Measurements from ENCODE around the gene MAP1LC3A. TPM values are rescaled to one million over a fixed set of nuclear protein-coding genes. Genes with fewer than 3 reads are reported as not detected.

Gene MAP1LC3A
- total RNA-seq, 6 experiments from 2014 or later, result 20.2 to 34.6 (median 23.9) TPM

DNA sequence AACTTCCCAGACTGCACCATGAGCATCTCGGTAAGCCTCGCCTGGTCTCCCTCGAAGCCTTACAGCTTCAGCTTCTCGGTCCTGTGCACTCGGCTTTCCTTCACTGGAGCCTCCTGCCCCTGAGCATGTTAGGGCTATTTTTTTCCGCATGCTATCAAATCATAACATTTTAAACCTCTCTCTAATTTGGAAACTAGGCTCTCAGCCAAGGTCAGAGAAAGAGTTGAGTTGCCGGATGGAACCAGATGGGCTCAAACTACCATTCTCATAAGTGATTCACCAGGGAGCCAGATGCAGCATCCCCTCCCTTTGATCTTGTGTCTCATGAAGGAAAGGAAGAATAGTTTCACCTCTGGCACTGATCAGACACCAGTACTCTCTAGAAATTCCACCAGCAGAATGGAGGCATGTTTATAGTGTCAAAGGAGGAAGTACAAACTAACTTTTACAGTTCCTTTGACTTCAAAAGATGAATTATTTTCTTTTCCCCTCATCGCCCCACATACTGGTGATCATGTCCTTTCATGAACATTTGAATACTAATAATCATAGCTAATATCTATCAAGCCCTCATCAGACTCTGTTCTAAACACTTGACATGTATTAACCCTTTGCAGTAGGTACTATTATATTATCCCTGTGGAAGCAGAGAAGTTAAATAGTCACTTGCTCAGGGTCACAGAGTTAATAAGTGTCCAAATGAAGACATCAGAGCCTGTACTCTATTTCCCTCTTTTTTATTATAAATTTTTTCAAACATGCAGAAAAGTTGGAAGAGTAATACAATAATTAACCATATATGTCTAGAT is 46.7 kb downstream of the MAP1LC3A start:
- H3K4me1 Mint-ChIP-seq (ENCODE audit: low read depth), result peaks cover 9% of the 10 kb centered on the region
- no peak for DNase-seq
- no peak overlapping the region for H3K27ac Mint-ChIP-seq
- H3K9me3 Mint-ChIP-seq, result no peaks in the 10 kb centered on the region
- TF ChIP-seq, protein P1, sequence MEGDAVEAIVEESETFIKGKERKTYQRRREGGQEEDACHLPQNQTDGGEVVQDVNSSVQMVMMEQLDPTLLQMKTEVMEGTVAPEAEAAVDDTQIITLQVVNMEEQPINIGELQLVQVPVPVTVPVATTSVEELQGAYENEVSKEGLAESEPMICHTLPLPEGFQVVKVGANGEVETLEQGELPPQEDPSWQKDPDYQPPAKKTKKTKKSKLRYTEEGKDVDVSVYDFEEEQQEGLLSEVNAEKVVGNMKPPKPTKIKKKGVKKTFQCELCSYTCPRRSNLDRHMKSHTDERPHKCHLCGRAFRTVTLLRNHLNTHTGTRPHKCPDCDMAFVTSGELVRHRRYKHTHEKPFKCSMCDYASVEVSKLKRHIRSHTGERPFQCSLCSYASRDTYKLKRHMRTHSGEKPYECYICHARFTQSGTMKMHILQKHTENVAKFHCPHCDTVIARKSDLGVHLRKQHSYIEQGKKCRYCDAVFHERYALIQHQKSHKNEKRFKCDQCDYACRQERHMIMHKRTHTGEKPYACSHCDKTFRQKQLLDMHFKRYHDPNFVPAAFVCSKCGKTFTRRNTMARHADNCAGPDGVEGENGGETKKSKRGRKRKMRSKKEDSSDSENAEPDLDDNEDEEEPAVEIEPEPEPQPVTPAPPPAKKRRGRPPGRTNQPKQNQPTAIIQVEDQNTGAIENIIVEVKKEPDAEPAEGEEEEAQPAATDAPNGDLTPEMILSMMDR (IDR thresholded peaks at IDR 0.05), result no peak
- no peak overlapping the region for H3K4me3 Mint-ChIP-seq
- no peaks in the 10 kb centered on the region for H3K27me3 Mint-ChIP-seq (ENCODE audit: insufficient read depth)
- H3K36me3 Mint-ChIP-seq (ENCODE audit: low read depth), result no peaks in the 10 kb centered on the region

DNA sequence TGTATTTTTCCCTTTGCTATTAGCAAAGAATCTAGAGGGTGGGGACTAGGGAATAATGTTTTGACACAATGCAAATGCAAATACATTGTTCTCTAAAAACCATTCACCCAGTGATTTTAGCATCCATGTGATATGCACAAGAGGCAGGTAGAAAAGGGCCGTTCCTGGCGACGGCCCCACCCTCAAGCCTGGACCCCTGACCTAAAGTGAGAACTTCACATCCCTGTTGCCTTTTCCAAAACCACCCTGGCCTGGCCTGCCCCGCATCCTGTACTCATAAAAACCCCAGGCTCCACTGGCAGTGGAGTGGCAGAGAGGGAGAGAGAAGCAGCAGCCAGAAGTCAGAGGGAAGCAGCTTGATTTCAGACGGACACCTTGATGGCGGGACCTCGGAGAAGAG is 48.5 kb downstream of the MAP1LC3A start:
- H3K27me3 Mint-ChIP-seq (ENCODE audit: insufficient read depth), result no peaks in the 10 kb centered on the region
- no peaks in the 10 kb centered on the region for H3K9me3 Mint-ChIP-seq
- no peak overlapping the region for H3K4me3 Mint-ChIP-seq
- H3K4me1 Mint-ChIP-seq (ENCODE audit: low read depth), result peaks cover 9% of the 10 kb centered on the region
- DNase-seq, result no peak
- H3K36me3 Mint-ChIP-seq (ENCODE audit: low read depth), result peaks cover 5% of the 10 kb centered on the region
- TF ChIP-seq, protein P1 (IDR thresholded peaks at IDR 0.05), result no peak
- H3K27ac Mint-ChIP-seq, result no peak overlapping the region

Other genes with a start within 250 kb of the MAP1LC3A start
- gene ITCH, start 195.4 kb upstream of the MAP1LC3A start, total RNA-seq (2021; fragmentation: NEBNext Ultra II Directional; extraction: Animal tissue kit (Norgen Biotek cat#: 25700)), result 10 to 100 TPM; 55.0 to 63.3 (median 59.1) TPM
- 100 to 1,000 TPM; 194 to 277 (median 223) TPM for gene DYNLRB1, start 42.3 kb upstream of the MAP1LC3A start, total RNA-seq (2021; fragmentation: NEBNext Ultra II Directional; extraction: Animal tissue kit (Norgen Biotek cat#: 25700))
- 10 to 100 TPM; 22.5 to 28.9 (median 24.9) TPM for gene PIGU, start 118.4 kb downstream of the MAP1LC3A start, total RNA-seq (2021; fragmentation: NEBNext Ultra II Directional; extraction: Animal tissue kit (Norgen Biotek cat#: 25700))
- 10 to 100 TPM; 14.2 to 23.8 (median 21.3) TPM for gene TP53INP2, start 145.6 kb downstream of the MAP1LC3A start, total RNA-seq (2021; fragmentation: NEBNext Ultra II Directional; extraction: Animal tissue kit (Norgen Biotek cat#: 25700))